IPS-15b (cell line): ENCODE data around the gene RFX4.

ENCODE experiments used
- H3K27me3 ChIP-seq: one replicate; pipeline ENCODE4 v1.6.1; 2013; ENCODE audit warnings: low read length; ENCODE audit not compliant: control insufficient read depth, insufficient read depth
- H3K36me3 ChIP-seq: one replicate; pipeline ENCODE4 v1.6.1; 2013; ENCODE audit warnings: low read length; ENCODE audit not compliant: control insufficient read depth, insufficient read depth
- H3K4me1 ChIP-seq: one replicate; pipeline ENCODE4 v1.6.1; 2013; ENCODE audit warnings: mild to moderate bottlenecking, low read length; ENCODE audit not compliant: control insufficient read depth, insufficient read depth
- H3K4me3 ChIP-seq: one replicate; pipeline ENCODE4 v1.5.1; 2013; ENCODE audit warnings: low read depth, low read length
- H3K9ac ChIP-seq: one replicate; pipeline ENCODE4 v1.6.1; 2013; ENCODE audit warnings: low read depth, mild to moderate bottlenecking, low read length
- H3K9me3 ChIP-seq: one replicate; pipeline ENCODE4 v1.6.1; 2013; ENCODE audit warnings: mild to moderate bottlenecking, low read length; ENCODE audit not compliant: control insufficient read depth, insufficient read depth

RFX4 gene

GRCh38 chr12:106652510-106653015 lies 69.8 kb downstream of the RFX4 start:
- Histone ChIP-seq H3K4me1 (no peaks in the 10 kb centered on the region), H3K9me3 (no peaks in the 10 kb centered on the region), H3K27me3 (no peaks in the 10 kb centered on the region), H3K4me3 (no peak overlapping the region), H3K36me3 (no peaks in the 10 kb centered on the region), H3K9ac (no peak overlapping the region)

- Histone ChIP-seq H3K36me3 (no peaks in the 10 kb centered on the region), H3K4me1 (no peaks in the 10 kb centered on the region), H3K9me3 (peaks cover 4% of the 10 kb centered on the region), H3K27me3 (no peaks in the 10 kb centered on the region), H3K9ac (no peak overlapping the region), H3K4me3 (no peak overlapping the region)
Observed at GRCh38 chr12:106655577-106655976, 72.8 kb downstream of the RFX4 start.

GRCh38 chr12:106657488-106657887 lies 74.7 kb downstream of the RFX4 start:
- Histone ChIP-seq H3K4me3 (no peak overlapping the region), H3K27me3 (no peaks in the 10 kb centered on the region), H3K4me1 (no peaks in the 10 kb centered on the region), H3K36me3 (no peaks in the 10 kb centered on the region), H3K9me3 (peaks cover 10% of the 10 kb centered on the region), H3K9ac (no peak overlapping the region)

- H3K36me3 ChIP-seq: no peaks in the 10 kb centered on the region
- no peak overlapping the region for H3K9ac ChIP-seq
- peaks cover 10% of the 10 kb centered on the region for H3K9me3 ChIP-seq
- no peak overlapping the region for H3K4me3 ChIP-seq
- no peaks in the 10 kb centered on the region for H3K27me3 ChIP-seq
- H3K4me1 ChIP-seq: no peaks in the 10 kb centered on the region
Observed at GRCh38 chr12:106663385-106663784, 80.6 kb downstream of the RFX4 start.

GRCh38 chr12:106669216-106669615 lies 86.4 kb downstream of the RFX4 start:
- no peaks in the 10 kb centered on the region for H3K27me3 ChIP-seq
- H3K4me1 ChIP-seq: peaks cover 5% of the 10 kb centered on the region
- H3K9ac ChIP-seq: no peak overlapping the region
- no peaks in the 10 kb centered on the region for H3K9me3 ChIP-seq
- no peaks in the 10 kb centered on the region for H3K36me3 ChIP-seq
- H3K4me3 ChIP-seq: no peak overlapping the region

GRCh38 chr12:106670131-106670530 lies 87.3 kb downstream of the RFX4 start:
- Histone ChIP-seq H3K4me1 (peaks cover 5% of the 10 kb centered on the region), H3K27me3 (no peaks in the 10 kb centered on the region), H3K4me3 (no peak overlapping the region), H3K9me3 (no peaks in the 10 kb centered on the region), H3K9ac (no peak overlapping the region), H3K36me3 (no peaks in the 10 kb centered on the region)

- no peak overlapping the region for H3K9ac ChIP-seq
- no peaks in the 10 kb centered on the region for H3K27me3 ChIP-seq
- H3K36me3 ChIP-seq: no peaks in the 10 kb centered on the region
Observed at GRCh38 chr12:106671840-106672239, 89.0 kb downstream of the RFX4 start.

GRCh38 chr12:106672314-106673025 lies 89.7 kb downstream of the RFX4 start:
- Histone ChIP-seq H3K9ac (no peak overlapping the region), H3K4me1 (peaks cover 5% of the 10 kb centered on the region), H3K9me3 (no peaks in the 10 kb centered on the region), H3K27me3 (no peaks in the 10 kb centered on the region), H3K36me3 (no peaks in the 10 kb centered on the region), H3K4me3 (no peak overlapping the region)

More at GRCh38 chr12:106671840-106672239, 89.0 kb downstream of the RFX4 start:
- no peak overlapping the region for H3K4me3 ChIP-seq
- H3K4me1 ChIP-seq: peaks cover 5% of the 10 kb centered on the region
- H3K9me3 ChIP-seq: no peaks in the 10 kb centered on the region

GRCh38 chr12:106673141-106673540 lies 90.3 kb downstream of the RFX4 start:
- H3K4me3 ChIP-seq: no peak overlapping the region
- no peaks in the 10 kb centered on the region for H3K36me3 ChIP-seq
- H3K4me1 ChIP-seq: peaks cover 5% of the 10 kb centered on the region

GRCh38 chr12:106675651-106676435 lies 93.0 kb downstream of the RFX4 start:
- no peaks in the 10 kb centered on the region for H3K9me3 ChIP-seq
- peaks cover 13% of the 10 kb centered on the region for H3K4me1 ChIP-seq
- H3K4me3 ChIP-seq: no peak overlapping the region
- no peaks in the 10 kb centered on the region for H3K27me3 ChIP-seq
- no peak overlapping the region for H3K9ac ChIP-seq
- H3K36me3 ChIP-seq: no peaks in the 10 kb centered on the region

More at GRCh38 chr12:106673141-106673540, 90.3 kb downstream of the RFX4 start:
- Histone ChIP-seq H3K27me3 (no peaks in the 10 kb centered on the region), H3K9me3 (no peaks in the 10 kb centered on the region), H3K9ac (no peak overlapping the region)

GRCh38 chr12:106679574-106679973 lies 96.8 kb downstream of the RFX4 start:
- Histone ChIP-seq H3K9ac (no peak overlapping the region), H3K9me3 (no peaks in the 10 kb centered on the region), H3K4me3 (no peak overlapping the region), H3K4me1 (peaks cover 13% of the 10 kb centered on the region), H3K36me3 (no peaks in the 10 kb centered on the region), H3K27me3 (no peaks in the 10 kb centered on the region)

- no peak overlapping the region for H3K4me3 ChIP-seq
- H3K9me3 ChIP-seq: no peaks in the 10 kb centered on the region
- H3K36me3 ChIP-seq: no peaks in the 10 kb centered on the region
- peaks cover 13% of the 10 kb centered on the region for H3K4me1 ChIP-seq
- H3K27me3 ChIP-seq: no peaks in the 10 kb centered on the region
- H3K9ac ChIP-seq: no peak overlapping the region
Observed at GRCh38 chr12:106680280-106680679, 97.5 kb downstream of the RFX4 start.
